Fibroblast of lung (primary cell): Measurements from ENCODE around the gene GARIN5B. TPM values are rescaled to one million over a fixed set of nuclear protein-coding genes. Genes with fewer than 3 reads are reported as not detected.

ENCODE experiments used
- DNase-seq, 2 donors: peaks; one replicate each; pipeline versions ENCODE4 v3.0.0 to v3.0.0-alpha.2; 2010; ENCODE audit warnings: low read depth in 2 of 2
- H2AFZ ChIP-seq: 2 replicates; pipeline ENCODE4 v1.5.1; 2012; ENCODE audit warnings: low read length, control low read depth, inconsistent platforms
- H3K27ac ChIP-seq: 2 replicates; pipeline ENCODE4 v1.5.1; 2011; ENCODE audit warnings: low read length, control low read depth; ENCODE audit not compliant: insufficient read depth
- H3K27me3 ChIP-seq: 2 replicates; pipeline ENCODE4 v1.5.1; 2011; ENCODE audit warnings: mild to moderate bottlenecking, low read length; ENCODE audit not compliant: control insufficient read depth, insufficient read depth
- H3K36me3 ChIP-seq: 2 replicates; pipeline ENCODE4 v1.5.1; 2011; ENCODE audit warnings: low read length; ENCODE audit not compliant: control insufficient read depth, insufficient read depth
- H3K4me1 ChIP-seq: 2 replicates; pipeline ENCODE4 v1.5.1; 2011; ENCODE audit warnings: low read length; ENCODE audit not compliant: control insufficient read depth, insufficient read depth; ENCODE audit errors: extremely low read depth
- H3K4me2 ChIP-seq: 2 replicates; pipeline ENCODE4 v1.5.1; 2011; ENCODE audit warnings: low read length, control low read depth; ENCODE audit not compliant: insufficient read depth; ENCODE audit errors: extremely low read depth
- H3K4me3 ChIP-seq, 4 experiments: fragments of 200-600 bp in 1 of 4; sonication (generic) in 1 of 4; replicated peaks in 1 of 4; 2 replicates each; pipeline ENCODE4 v1.5.1; 2011 to 2016; ENCODE audit warnings: low read length in 4 of 4, low read depth in 3 of 4, mild to moderate bottlenecking in 3 of 4, control low read depth in 2 of 4, inconsistent platforms in 1 of 4, mixed read lengths in 1 of 4; ENCODE audit not compliant: insufficient read depth in 1 of 4; ENCODE audit errors: control extremely low read depth in 1 of 4
- H3K79me2 ChIP-seq: 2 replicates; pipeline ENCODE4 v1.5.1; 2012; ENCODE audit warnings: mild to moderate bottlenecking, low read length, inconsistent platforms; ENCODE audit not compliant: control insufficient read depth, insufficient read depth
- H3K9ac ChIP-seq: 2 replicates; pipeline ENCODE4 v1.5.1; 2011; ENCODE audit warnings: mild to moderate bottlenecking, low read length, control low read depth; ENCODE audit not compliant: insufficient read depth
- H3K9me3 ChIP-seq: 2 replicates; pipeline ENCODE4 v1.5.1; 2012; ENCODE audit warnings: low read depth, low read length; ENCODE audit not compliant: control insufficient read depth, insufficient read depth
- H4K20me1 ChIP-seq: 2 replicates; pipeline ENCODE4 v1.5.1; 2011; ENCODE audit warnings: low read length; ENCODE audit not compliant: control insufficient read depth, insufficient read depth; ENCODE audit errors: extremely low read depth
- EZH2 ChIP-seq: IDR thresholded peaks from 2 replicates; pipeline ENCODE4 v1.5.1; 2012; ENCODE audit warnings: low read length, control low read depth, mild to moderate bottlenecking; ENCODE audit errors: missing control alignments
- polyA plus RNA-seq, 2 donors: library from polyadenylated mRNA; depleted of rRNA in 1 of 2; stranded (reverse) in 1 of 2; unstranded in 1 of 2; fragments of >200 nt; gene quantifications; 2 replicates each; pipeline ENCODE4 v1.2.1, GENCODE V29; 2011 to 2012; ENCODE audit warnings: missing spikeins in 1 of 2
- total RNA-seq: library from RNA; depleted of rRNA; stranded (reverse); fragments of >200 nt; gene quantifications from 2 replicates; pipeline ENCODE4 v1.2.1, GENCODE V29; 2014
- TF ChIP-seq, protein P1 (sequence below), 2 donors: IDR thresholded peaks in 1 of 2; conservative IDR thresholded peaks in 1 of 2; 1 replicate in 1 of 2; 2 replicates in 1 of 2; pipeline ENCODE4 v1.5.1; 2011 to 2012; ENCODE audit warnings: low read length in 2 of 2, control low read depth in 1 of 2, inconsistent platforms in 1 of 2, low read depth in 1 of 2, mild to moderate bottlenecking in 1 of 2

Gene GARIN5B
- total and polyA plus RNA-seq, 2 donors (not counting 1 experiment from before 2014, with no cell fraction given) = not detected

- Histone ChIP-seq H3K27ac (no peak overlapping the region), H4K20me1 (no peaks in the 10 kb centered on the region), H3K9me3 (no peaks in the 10 kb centered on the region), H3K27me3 (no peaks in the 10 kb centered on the region), H3K4me2 (no peak overlapping the region), H3K36me3 (no peaks in the 10 kb centered on the region), H2AFZ (no peak overlapping the region), H3K79me2 (no peaks in the 10 kb centered on the region), H3K4me1 (peaks cover 9% of the 10 kb centered on the region), H3K9ac (no peak overlapping the region), H3K4me3 (no peak overlapping the region)
- DNase-seq = peak in 1 of 2 donors; percentile 61
- TF ChIP-seq, protein P1, sequence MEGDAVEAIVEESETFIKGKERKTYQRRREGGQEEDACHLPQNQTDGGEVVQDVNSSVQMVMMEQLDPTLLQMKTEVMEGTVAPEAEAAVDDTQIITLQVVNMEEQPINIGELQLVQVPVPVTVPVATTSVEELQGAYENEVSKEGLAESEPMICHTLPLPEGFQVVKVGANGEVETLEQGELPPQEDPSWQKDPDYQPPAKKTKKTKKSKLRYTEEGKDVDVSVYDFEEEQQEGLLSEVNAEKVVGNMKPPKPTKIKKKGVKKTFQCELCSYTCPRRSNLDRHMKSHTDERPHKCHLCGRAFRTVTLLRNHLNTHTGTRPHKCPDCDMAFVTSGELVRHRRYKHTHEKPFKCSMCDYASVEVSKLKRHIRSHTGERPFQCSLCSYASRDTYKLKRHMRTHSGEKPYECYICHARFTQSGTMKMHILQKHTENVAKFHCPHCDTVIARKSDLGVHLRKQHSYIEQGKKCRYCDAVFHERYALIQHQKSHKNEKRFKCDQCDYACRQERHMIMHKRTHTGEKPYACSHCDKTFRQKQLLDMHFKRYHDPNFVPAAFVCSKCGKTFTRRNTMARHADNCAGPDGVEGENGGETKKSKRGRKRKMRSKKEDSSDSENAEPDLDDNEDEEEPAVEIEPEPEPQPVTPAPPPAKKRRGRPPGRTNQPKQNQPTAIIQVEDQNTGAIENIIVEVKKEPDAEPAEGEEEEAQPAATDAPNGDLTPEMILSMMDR (conservative IDR thresholded peaks at IDR 0.05 in 1 of 2, IDR thresholded peaks at IDR 0.05 in 1 of 2; ENCODE audit: low read depth in 1 of 2, low read length in 2 of 2) = no peak
- TF ChIP-seq EZH2 = no peak
Observed at GRCh38 chr19:55372316-55373081, 9.4 kb upstream of the GARIN5B start.

GRCh38 chr19:55370305-55370988, 7.4 kb upstream of the GARIN5B start, which contains the start of gene IL11:
TSS of gene IL11 (minus strand) at chr19:55370463. CDS start at chr19:55370310, 153 bp downstream.
- peak in 1 of 2 donors; percentile 73 for DNase-seq
- Histone ChIP-seq H3K4me3 (peak within 1 kb of the TSS; percentile 52 to 69 (median 62)), H3K4me1 (peaks cover 9% of the 10 kb centered on the region), H3K27me3 (no peaks in the 10 kb centered on the region), H4K20me1 (no peaks in the 10 kb centered on the region), H3K9ac (peak within 1 kb of the TSS; percentile 66), H3K27ac (peak within 1 kb of the TSS; percentile 71), H3K36me3 (no peaks in the 10 kb centered on the region), H3K4me2 (peak within 1 kb of the TSS; percentile 93), H3K9me3 (no peaks in the 10 kb centered on the region), H3K79me2 (no peaks in the 10 kb centered on the region), H2AFZ (peak within 1 kb of the TSS; percentile 67)
- no peak for TF ChIP-seq EZH2
- TF ChIP-seq, protein P1 (conservative IDR thresholded peaks at IDR 0.05 in 1 of 2, IDR thresholded peaks at IDR 0.05 in 1 of 2; ENCODE audit: low read depth in 1 of 2, low read length in 2 of 2) = no peak

DNA sequence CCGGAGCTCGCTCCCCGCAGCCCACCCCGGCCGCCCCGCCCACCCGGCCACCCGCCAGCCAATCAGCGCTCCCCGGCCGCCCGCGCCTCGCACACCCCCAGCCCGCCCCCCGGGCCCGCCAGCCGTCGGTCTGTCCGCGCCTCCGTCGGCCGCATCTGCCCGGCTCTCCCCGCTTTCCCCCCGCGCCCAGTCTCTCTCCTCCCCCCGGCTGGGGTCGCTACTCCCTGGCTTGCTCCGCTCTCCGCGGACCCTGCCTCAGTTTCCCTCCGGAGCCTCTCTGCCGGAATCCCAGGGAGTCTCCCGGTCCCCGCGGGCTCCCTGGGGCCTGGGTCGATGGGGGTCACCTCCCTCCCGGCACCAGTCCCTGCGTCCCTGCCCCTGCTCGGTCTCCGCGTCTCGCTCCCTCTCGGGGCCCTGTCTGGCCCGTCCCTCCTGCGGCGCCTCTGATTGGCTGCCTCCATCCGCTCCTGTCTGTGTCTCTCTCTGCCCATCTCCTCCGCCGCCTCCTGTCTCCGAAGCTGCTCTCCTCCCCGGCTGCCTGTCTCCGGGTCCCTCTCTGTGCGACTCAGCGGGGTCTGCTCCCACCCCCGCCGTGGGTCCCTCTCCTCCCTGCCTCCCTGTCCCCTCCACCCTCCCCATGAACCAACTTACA, 6.7 kb upstream of the GARIN5B start:
- Histone ChIP-seq H3K4me1 (peaks cover 9% of the 10 kb centered on the region), H3K36me3 (no peaks in the 10 kb centered on the region), H3K27ac (peak overlapping the region; percentile 71), H3K79me2 (no peaks in the 10 kb centered on the region), H3K9ac (peak overlapping the region; percentile 66), H4K20me1 (no peaks in the 10 kb centered on the region), H2AFZ (peak overlapping the region; percentile 67), H3K27me3 (no peaks in the 10 kb centered on the region), H3K4me3 (peak overlapping the region; percentile 52 to 69 (median 62)), H3K9me3 (no peaks in the 10 kb centered on the region), H3K4me2 (peak overlapping the region; percentile 93)
- no peak for TF ChIP-seq EZH2
- TF ChIP-seq, protein P1 (conservative IDR thresholded peaks at IDR 0.05 in 1 of 2, IDR thresholded peaks at IDR 0.05 in 1 of 2; ENCODE audit: low read depth in 1 of 2, low read length in 2 of 2) = no peak
- peak; percentile 58 to 79 for DNase-seq
